SK-N-SH treated with all-trans-retinoic acid at 6 μM for 48 hours (cell line): Measurements from ENCODE around the gene TNPO1.

Experiments used
- ARNTL ChIP-seq: fragments of 450-650 bp; formaldehyde crosslinking; IDR thresholded peaks from 2 replicates; pipeline ENCODE4 v1.5.0; 2020; ENCODE audit warnings: low read depth, mild to moderate bottlenecking, moderate library complexity, borderline replicate concordance
- CREB5 ChIP-seq: fragments of 250-450 bp; sonication (Bioruptor Pico); IDR thresholded peaks from 2 replicates; pipeline ENCODE4 v1.5.1; 2020; ENCODE audit warnings: low read depth, mild to moderate bottlenecking, moderate library complexity
- OSR1 ChIP-seq: fragments of 250-450 bp; sonication (Bioruptor Pico); IDR thresholded peaks from 2 replicates; pipeline ENCODE4 v1.8.0; 2022; ENCODE audit warnings: moderate library complexity, mild to moderate bottlenecking, inconsistent platforms
- SNAI2 ChIP-seq: fragments of 250-450 bp; sonication (Bioruptor Pico); IDR thresholded peaks from 2 replicates; pipeline ENCODE4 v1.5.0; 2020; ENCODE audit warnings: mild to moderate bottlenecking, moderate library complexity
- TSHZ2 ChIP-seq: fragments of 250-450 bp; sonication (Bioruptor Pico); IDR thresholded peaks from 2 replicates; pipeline ENCODE4 v1.5.0; 2020; ENCODE audit warnings: mild to moderate bottlenecking, moderate library complexity
- ZFP3 ChIP-seq: fragments of 250-450 bp; sonication (Bioruptor Pico); IDR thresholded peaks from 2 replicates; pipeline ENCODE4 v1.5.0; 2020; ENCODE audit warnings: mild to moderate bottlenecking, moderate library complexity
- ZFP30 ChIP-seq: fragments of 450-650 bp; formaldehyde crosslinking; IDR thresholded peaks from 2 replicates; pipeline ENCODE4 v1.5.0; 2022; ENCODE audit warnings: mild to moderate bottlenecking, moderate library complexity
- ZNF565 ChIP-seq: fragments of 450-650 bp; formaldehyde crosslinking; conservative IDR thresholded peaks from 2 replicates; pipeline ENCODE4 v1.5.0; 2020; ENCODE audit warnings: low read depth, mild to moderate bottlenecking, moderate library complexity
- TF ChIP-seq, protein P1 (sequence below): fragments of 250-450 bp; sonication (Bioruptor Pico); IDR thresholded peaks from 2 replicates; pipeline ENCODE4 v1.8.0; 2020; ENCODE audit warnings: mild to moderate bottlenecking, moderate library complexity, borderline replicate concordance

DNA sequence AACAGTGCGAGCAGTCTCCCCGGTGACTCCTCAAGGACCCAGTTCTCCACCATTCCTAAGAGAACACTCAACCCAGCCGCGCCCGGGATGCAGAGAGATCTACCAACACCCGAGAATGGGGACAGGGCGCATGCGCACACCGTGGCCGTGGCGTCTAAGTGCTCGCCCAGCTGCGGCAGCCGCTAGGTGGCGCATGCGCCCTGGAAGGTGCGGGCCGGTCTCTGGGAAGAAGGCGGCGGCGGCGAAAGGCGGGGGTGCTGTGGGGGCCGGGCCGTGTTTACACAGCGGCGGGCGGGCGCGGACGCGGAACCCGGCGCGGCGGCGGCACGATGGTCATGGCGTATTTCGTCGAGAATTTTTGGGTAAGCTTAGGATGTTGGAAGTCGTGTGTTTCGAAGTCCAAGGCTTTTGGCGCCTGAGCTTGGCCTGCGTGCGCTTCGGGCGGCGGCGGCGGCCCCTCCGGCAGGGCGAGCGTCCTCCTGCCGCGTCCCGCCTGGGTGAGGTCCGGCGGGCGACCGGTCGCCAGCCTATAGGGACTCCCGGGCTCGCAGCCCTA, 139.4 kb downstream of the TNPO1 start, which contains the start of gene FCHO2:
- TF ChIP-seq CREB5 (CRISPR knock-in tag) (no peak), ZFP30 (CRISPR knock-in tag) (no peak), ZFP3 (CRISPR knock-in tag) (no peak), ZNF565 (CRISPR knock-in tag) (no peak), ARNTL (CRISPR knock-in tag) (no peak), TSHZ2 (CRISPR knock-in tag) (no peak), SNAI2 (CRISPR knock-in tag) (no peak), OSR1 (no peak)
- TF ChIP-seq, protein P1, sequence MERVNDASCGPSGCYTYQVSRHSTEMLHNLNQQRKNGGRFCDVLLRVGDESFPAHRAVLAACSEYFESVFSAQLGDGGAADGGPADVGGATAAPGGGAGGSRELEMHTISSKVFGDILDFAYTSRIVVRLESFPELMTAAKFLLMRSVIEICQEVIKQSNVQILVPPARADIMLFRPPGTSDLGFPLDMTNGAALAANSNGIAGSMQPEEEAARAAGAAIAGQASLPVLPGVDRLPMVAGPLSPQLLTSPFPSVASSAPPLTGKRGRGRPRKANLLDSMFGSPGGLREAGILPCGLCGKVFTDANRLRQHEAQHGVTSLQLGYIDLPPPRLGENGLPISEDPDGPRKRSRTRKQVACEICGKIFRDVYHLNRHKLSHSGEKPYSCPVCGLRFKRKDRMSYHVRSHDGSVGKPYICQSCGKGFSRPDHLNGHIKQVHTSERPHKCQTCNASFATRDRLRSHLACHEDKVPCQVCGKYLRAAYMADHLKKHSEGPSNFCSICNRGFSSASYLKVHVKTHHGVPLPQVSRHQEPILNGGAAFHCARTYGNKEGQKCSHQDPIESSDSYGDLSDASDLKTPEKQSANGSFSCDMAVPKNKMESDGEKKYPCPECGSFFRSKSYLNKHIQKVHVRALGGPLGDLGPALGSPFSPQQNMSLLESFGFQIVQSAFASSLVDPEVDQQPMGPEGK (CRISPR knock-in tag), result 0 out of 2 replicates have a peak, but pooled peaks have one; percentile 20
